Sigmoid colon (tissue), 7 donors: ENCODE data around the gene PPARA. TPM values are rescaled to one million over a fixed set of nuclear protein-coding genes. Genes with fewer than 3 reads are reported as not detected.

Experiments used
- DNase-seq: peaks from one replicate; pipeline ENCODE4 v3.0.0-alpha.2; 2019
- H3K27ac ChIP-seq, 4 donors: fragments of 200-600 bp; sonication (generic); one replicate each; pipeline ENCODE4 v1.5.1; 2016 to 2019; ENCODE audit warnings: mild to moderate bottlenecking in 1 of 4
- H3K27me3 ChIP-seq, 3 donors: fragments of 200-600 bp; sonication (generic); one replicate each; pipeline ENCODE4 v1.5.1; 2019; ENCODE audit warnings: mild to moderate bottlenecking in 1 of 3
- H3K36me3 ChIP-seq, 4 donors: fragments of 200-600 bp; sonication (generic); one replicate each; pipeline ENCODE4 v1.5.1; 2016 to 2019
- H3K4me1 ChIP-seq, 4 donors: fragments of 200-600 bp; sonication (generic); one replicate each; pipeline ENCODE4 v1.5.1; 2017 to 2019
- H3K4me3 ChIP-seq, 4 donors: fragments of 200-600 bp; sonication (generic); one replicate each; pipeline ENCODE4 v1.5.1; 2017 to 2019; ENCODE audit warnings: mild to moderate bottlenecking in 2 of 4, moderate library complexity in 1 of 4
- H3K9me3 ChIP-seq, 4 donors: fragments of 200-600 bp in 3 of 4; sonication (generic) in 3 of 4; one replicate each; pipeline versions ENCODE4 v1.5.1 to v1.6.1; 2013 to 2019
- CTCF ChIP-seq, 4 experiments: fragments of 450-650 bp in 3 of 4; fragments of 200-600 bp in 1 of 4; IDR thresholded peaks; one replicate each; pipeline ENCODE4 v1.5.1; 2016 to 2019; ENCODE audit warnings: antibody characterized with exemption in 4 of 4, mild to moderate bottlenecking in 3 of 4, moderate library complexity in 2 of 4
- EP300 ChIP-seq, 4 donors: sonication (generic); formaldehyde crosslinking; IDR thresholded peaks; one replicate each; pipeline ENCODE4 v1.6.1; 2017; ENCODE audit warnings: antibody characterized with exemption in 4 of 4
- POLR2A ChIP-seq, 2 donors: fragments of 450-650 bp; IDR thresholded peaks; one replicate each; pipeline ENCODE4 v1.6.1; 2016; ENCODE audit warnings: antibody characterized with exemption in 2 of 2, mild to moderate bottlenecking in 2 of 2, moderate library complexity in 2 of 2
- POLR2AphosphoS5 ChIP-seq, 4 donors: sonication (generic); formaldehyde crosslinking; IDR thresholded peaks; one replicate each; pipeline ENCODE4 v1.6.1; 2017; ENCODE audit warnings: antibody characterized with exemption in 4 of 4
- WGBS, 2 donors: extraction: QIAGEN DNeasy Blood & Tissue Kit; methylation state at CpG; one replicate each; pipeline ENCODE4 v1.1.7; 2013; 5-methylcytosine and 5-hydroxymethylcytosine counted together
- intact Hi-C: fragments of 100-400 bp; cut with DNase I; formaldehyde crosslinking; loops from one replicate; pipeline ENCODE4 v1.15.1; 2023
- polyA plus RNA-seq, 3 donors: library from polyadenylated mRNA; stranded (reverse); fragments of 200-250 nt; gene quantifications; one replicate each; pipeline ENCODE4 v1.2.3, GENCODE V29; 2013
- total RNA-seq, 4 donors: library from RNA; depleted of rRNA; stranded (reverse); fragments of >200 nt; gene quantifications; one replicate each; pipeline ENCODE4 v1.1.0, GENCODE V29; 2016
- donor health status: healthy with polysubstance abuse.
- donor health status: Bipolar disorder and iron deficiency.
- donor health status: healthy.

Gene PPARA
- total and polyA plus RNA-seq, 7 donors = 7.8 to 22.7 (median 20.1) TPM

GRCh38 chr22:46178755-46179505, 28.6 kb downstream of the PPARA start:
- Histone ChIP-seq H3K27me3 (no peaks in the 10 kb centered on the region), H3K27ac (no peak overlapping the region), H3K9me3 (peaks cover 0 to 10% (median 5%) of the 10 kb centered on the region in 4 donors), H3K4me1 (no peaks in the 10 kb centered on the region), H3K4me3 (no peak overlapping the region), H3K36me3 (peaks cover 0 to 24% (median 4%) of the 10 kb centered on the region in 4 donors)
- 96 to 99% methylated on average over 4 of the region's 4 CpGs for WGBS, 2 donors
- no peak for DNase-seq
- intact Hi-C loops = no loop called here
- TF ChIP-seq POLR2AphosphoS5 (IDR thresholded peaks at IDR 0.05) (no peak), POLR2A (IDR thresholded peaks at IDR 0.05) (no peak), CTCF (IDR thresholded peaks at IDR 0.05) (no peak), EP300 (IDR thresholded peaks at IDR 0.05) (no peak)

GRCh38 chr22:46179748-46180147, 29.4 kb downstream of the PPARA start:
- intact Hi-C loops = no loop called here

GRCh38 chr22:46180370-46181137, 30.2 kb downstream of the PPARA start:
- Histone ChIP-seq H3K9me3 (peaks cover 0 to 10% (median 5%) of the 10 kb centered on the region in 4 donors), H3K4me3 (no peak overlapping the region), H3K27me3 (no peaks in the 10 kb centered on the region), H3K27ac (no peak overlapping the region), H3K36me3 (peaks cover 0 to 24% (median 4%) of the 10 kb centered on the region in 4 donors), H3K4me1 (no peaks in the 10 kb centered on the region)
- TF ChIP-seq EP300 (IDR thresholded peaks at IDR 0.05) = no peak
- no peak for TF ChIP-seq POLR2AphosphoS5 (IDR thresholded peaks at IDR 0.05)
- no peak for TF ChIP-seq CTCF (IDR thresholded peaks at IDR 0.05)
- TF ChIP-seq POLR2A (IDR thresholded peaks at IDR 0.05) = no peak
- intact Hi-C loops = no loop called here
- no peak for DNase-seq
- WGBS, 2 donors = 98% methylated on average over 12 of the region's 12 CpGs

More at GRCh38 chr22:46179748-46180147, 29.4 kb downstream of the PPARA start:
- Histone ChIP-seq H3K36me3 (peaks cover 0 to 24% (median 4%) of the 10 kb centered on the region in 4 donors), H3K4me1 (no peaks in the 10 kb centered on the region), H3K27ac (no peak overlapping the region), H3K4me3 (no peak overlapping the region), H3K9me3 (peaks cover 0 to 10% (median 5%) of the 10 kb centered on the region in 4 donors), H3K27me3 (no peaks in the 10 kb centered on the region)
- TF ChIP-seq EP300 (IDR thresholded peaks at IDR 0.05) (no peak), POLR2A (IDR thresholded peaks at IDR 0.05) (no peak)
- DNase-seq = no peak
- 95 to 97% methylated on average over 1 of the region's 1 CpG for WGBS, 2 donors

GRCh38 chr22:46183733-46184132, 33.4 kb downstream of the PPARA start:
- WGBS, 2 donors = 83 to 86% methylated on average over 5 of the region's 5 CpGs
- H3K9me3 ChIP-seq = peaks cover 0 to 11% (median 6%) of the 10 kb centered on the region in 4 donors
- TF ChIP-seq POLR2A (IDR thresholded peaks at IDR 0.05) = no peak
- no peak for TF ChIP-seq CTCF (IDR thresholded peaks at IDR 0.05)
- TF ChIP-seq POLR2AphosphoS5 (IDR thresholded peaks at IDR 0.05) = no peak
- no peak for TF ChIP-seq EP300 (IDR thresholded peaks at IDR 0.05)
- H3K27ac ChIP-seq = no peak overlapping the region
- DNase-seq = no peak
- H3K4me1 ChIP-seq = no peaks in the 10 kb centered on the region
- no peak overlapping the region for H3K4me3 ChIP-seq
- peaks cover 0 to 34% (median 9%) of the 10 kb centered on the region in 4 donors for H3K36me3 ChIP-seq
- no peaks in the 10 kb centered on the region for H3K27me3 ChIP-seq
- intact Hi-C loops = no loop called here

GRCh38 chr22:46185283-46185682, 35.0 kb downstream of the PPARA start:
- no peak for TF ChIP-seq POLR2A (IDR thresholded peaks at IDR 0.05)
- no peak for TF ChIP-seq POLR2AphosphoS5 (IDR thresholded peaks at IDR 0.05)
- no peak for TF ChIP-seq CTCF (IDR thresholded peaks at IDR 0.05)
- no peak for TF ChIP-seq EP300 (IDR thresholded peaks at IDR 0.05)
- H3K9me3 ChIP-seq = peaks cover 0 to 8% (median 4%) of the 10 kb centered on the region in 4 donors
- no peaks in the 10 kb centered on the region for H3K4me1 ChIP-seq
- H3K27ac ChIP-seq = no peak overlapping the region
- intact Hi-C loops = no loop called here
- H3K36me3 ChIP-seq = peaks cover 0 to 33% (median 9%) of the 10 kb centered on the region in 4 donors
- DNase-seq = no peak
- H3K4me3 ChIP-seq = no peak overlapping the region
- no peaks in the 10 kb centered on the region for H3K27me3 ChIP-seq
- WGBS, 2 donors = 91 to 96% methylated on average over 2 of the region's 2 CpGs
